CD4-positive, alpha-beta T cell treated with Interleukin-6 at 100 ng/mL for 8 hours (primary cell): ENCODE data around the gene SPAG7.

Experiments used
- DNase-seq: peaks from one replicate; pipeline ENCODE4 v3.0.0-alpha.2; 2020; ENCODE audit warnings: mixed read lengths, low spot score

The SPAG7 gene

GRCh38 chr17:4950075-4950745 is 17.4 kb downstream of the SPAG7 start:
- no peak for DNase-seq

- DNase-seq, result peak; percentile 77
Observed at GRCh38 chr17:4949321-4950074, 18.1 kb downstream of the SPAG7 start.

GRCh38 chr17:4948931-4949320 is 18.7 kb downstream of the SPAG7 start:
- DNase-seq, result peak; percentile 73

- peak; percentile 94 for DNase-seq
Observed at GRCh38 chr17:4948166-4948930, 19.3 kb downstream of the SPAG7 start, which contains the start of gene PFN1. Gene PFN1 (minus strand): TSS chr17:4948530. CDS start chr17:4948394, 136 bp downstream.

- DNase-seq, result peak; percentile 60
Observed at GRCh38 chr17:4947411-4948165, 20.0 kb downstream of the SPAG7 start.

- no peak for DNase-seq
Observed at GRCh38 chr17:4947010-4947410, 20.6 kb downstream of the SPAG7 start.

GRCh38 chr17:4946312-4946976 is 21.2 kb downstream of the SPAG7 start:
- DNase-seq, result no peak

- DNase-seq, result no peak
Observed at GRCh38 chr17:4945944-4946280, 21.7 kb downstream of the SPAG7 start.

GRCh38 chr17:4945176-4945943 is 22.3 kb downstream of the SPAG7 start:
- peak; percentile 72 for DNase-seq

GRCh38 chr17:4944554-4945175 is 23.0 kb downstream of the SPAG7 start:
- DNase-seq, result no peak

GRCh38 chr17:4944163-4944553 is 23.5 kb downstream of the SPAG7 start:
- DNase-seq, result peak; percentile 70

- DNase-seq, result no peak
Observed at GRCh38 chr17:4942760-4943508, 24.7 kb downstream of the SPAG7 start.

GRCh38 chr17:4941319-4941610 is 26.4 kb downstream of the SPAG7 start:
- DNase-seq, result no peak

GRCh38 chr17:4940555-4941318 is 26.9 kb downstream of the SPAG7 start:
- DNase-seq, result peak; percentile 39

- peak; percentile 98 for DNase-seq
Observed at GRCh38 chr17:4939796-4940554, 27.6 kb downstream of the SPAG7 start, which contains the start of the genes RNF167 and SLC25A11. Gene RNF167 (plus strand): TSS chr17:4940268. CDS start chr17:4940910, 642 bp downstream. Gene SLC25A11 (minus strand): TSS chr17:4940046. CDS start chr17:4939910, 136 bp downstream.

- DNase-seq, result no peak
Observed at GRCh38 chr17:4939546-4939795, 28.1 kb downstream of the SPAG7 start.

GRCh38 chr17:4938688-4939545 is 28.7 kb downstream of the SPAG7 start:
- DNase-seq, result no peak
